NT2/D1 (cell line): ENCODE results near the gene HSPA1B.

ENCODE experiments used
- DNase-seq: peaks from one replicate; pipeline ENCODE4 v3.0.0-alpha.2; 2011; ENCODE audit warnings: low read depth, low spot score
- H3K27me3 ChIP-seq: 2 replicates; pipeline ENCODE4 v1.6.0; 2011; ENCODE audit warnings: mild to moderate bottlenecking; ENCODE audit not compliant: insufficient read length, insufficient read depth
- H3K36me3 ChIP-seq: 2 replicates; pipeline ENCODE4 v1.6.1; 2011; ENCODE audit warnings: mild to moderate bottlenecking, low read length, mixed read lengths; ENCODE audit not compliant: insufficient read depth, insufficient read length
- H3K4me1 ChIP-seq: 2 replicates; pipeline ENCODE4 v1.5.1; 2011; ENCODE audit not compliant: insufficient read depth, insufficient read length
- H3K4me3 ChIP-seq: 2 replicates; pipeline ENCODE4 v1.5.1; 2011; ENCODE audit warnings: low read depth; ENCODE audit not compliant: insufficient read length
- H3K9ac ChIP-seq: 2 replicates; pipeline ENCODE4 v1.6.0; 2011; ENCODE audit warnings: low read depth; ENCODE audit not compliant: insufficient read length
- H3K9me3 ChIP-seq: 2 replicates; pipeline ENCODE4 v1.5.1; 2011; ENCODE audit warnings: mild to moderate bottlenecking, low read length; ENCODE audit not compliant: insufficient read depth
- SUZ12 ChIP-seq: IDR thresholded peaks from 2 replicates; pipeline ENCODE4 v1.6.1; 2011; ENCODE audit not compliant: insufficient read length, insufficient read depth; ENCODE audit errors: extremely low read depth
- YY1 ChIP-seq: IDR thresholded peaks from 2 replicates; pipeline ENCODE4 v1.6.1; 2011; ENCODE audit not compliant: insufficient read length, insufficient read depth
- ZNF274 ChIP-seq: IDR thresholded peaks from 2 replicates; pipeline ENCODE4 v1.6.1; 2011; ENCODE audit warnings: mild to moderate bottlenecking, low read depth, low read length

The HSPA1B gene

GRCh38 chr6:31827286-31828079 is at the start of gene HSPA1B:
HSPA1B (plus strand) TSS chr6:31827738; CDS start chr6:31827951, 213 bp downstream.
- Histone ChIP-seq H3K9ac (peak within 1 kb of the TSS; percentile 92), H3K9me3 (no peaks in the 10 kb centered on the region), H3K27me3 (no peaks in the 10 kb centered on the region), H3K4me3 (peak within 1 kb of the TSS; percentile 76), H3K36me3 (no peaks in the 10 kb centered on the region), H3K4me1 (no peaks in the 10 kb centered on the region)
- TF ChIP-seq YY1 (no peak), ZNF274 (no peak), SUZ12 (no peak)
- DNase-seq, result peak; percentile 97

GRCh38 chr6:31778193-31778592 is 49.3 kb upstream of the HSPA1B start:
- TF ChIP-seq ZNF274 (no peak), YY1 (no peak), SUZ12 (no peak)
- Histone ChIP-seq H3K36me3 (peaks cover 62% of the 10 kb centered on the region), H3K4me3 (no peak overlapping the region), H3K27me3 (no peaks in the 10 kb centered on the region), H3K9ac (no peak overlapping the region), H3K9me3 (no peaks in the 10 kb centered on the region), H3K4me1 (peaks cover 3% of the 10 kb centered on the region)
- no peak for DNase-seq

GRCh38 chr6:31778999-31779885 is 48.3 kb upstream of the HSPA1B start:
- H3K4me1 ChIP-seq, result peaks cover 3% of the 10 kb centered on the region
- no peaks in the 10 kb centered on the region for H3K27me3 ChIP-seq
- no peak overlapping the region for H3K9ac ChIP-seq
- H3K36me3 ChIP-seq, result peaks cover 72% of the 10 kb centered on the region
- H3K9me3 ChIP-seq, result no peaks in the 10 kb centered on the region
- DNase-seq, result no peak
- TF ChIP-seq ZNF274, result no peak
- TF ChIP-seq SUZ12, result no peak
- no peak for TF ChIP-seq YY1
- H3K4me3 ChIP-seq, result no peak overlapping the region

GRCh38 chr6:31779908-31780307 is 47.6 kb upstream of the HSPA1B start:
- peaks cover 78% of the 10 kb centered on the region for H3K36me3 ChIP-seq
- no peaks in the 10 kb centered on the region for H3K9me3 ChIP-seq
- H3K4me1 ChIP-seq, result peaks cover 3% of the 10 kb centered on the region
- DNase-seq, result no peak
- no peak overlapping the region for H3K4me3 ChIP-seq
- no peak overlapping the region for H3K9ac ChIP-seq
- no peak for TF ChIP-seq SUZ12
- TF ChIP-seq YY1, result no peak
- no peak for TF ChIP-seq ZNF274
- H3K27me3 ChIP-seq, result no peaks in the 10 kb centered on the region

GRCh38 chr6:31780507-31781243 is 46.9 kb upstream of the HSPA1B start:
- Histone ChIP-seq H3K9ac (no peak overlapping the region), H3K9me3 (no peaks in the 10 kb centered on the region), H3K4me3 (no peak overlapping the region), H3K27me3 (no peaks in the 10 kb centered on the region), H3K4me1 (peaks cover 3% of the 10 kb centered on the region), H3K36me3 (peaks cover 86% of the 10 kb centered on the region)
- no peak for DNase-seq
- TF ChIP-seq ZNF274, result no peak
- TF ChIP-seq YY1, result no peak
- TF ChIP-seq SUZ12, result no peak

- H3K9ac ChIP-seq, result no peak overlapping the region
- H3K4me3 ChIP-seq, result no peak overlapping the region
- peaks cover 93% of the 10 kb centered on the region for H3K36me3 ChIP-seq
- no peaks in the 10 kb centered on the region for H3K9me3 ChIP-seq
- H3K27me3 ChIP-seq, result no peaks in the 10 kb centered on the region
- TF ChIP-seq YY1 (no peak), ZNF274 (no peak), SUZ12 (no peak)
- H3K4me1 ChIP-seq, result peaks cover 3% of the 10 kb centered on the region
- DNase-seq, result no peak
Measured at GRCh38 chr6:31781244-31782125, 46.1 kb upstream of the HSPA1B start.
